HG02973 (cell line): ENCODE measurements around the gene COA7.
"Not testable (repeated sequence)": the region's sequence is repeated elsewhere in the genome, so short reads cannot be mapped to it uniquely, and the experiment has no call there.

ENCODE experiments used
- ATAC-seq: cut with Tn5 transposase; IDR thresholded peaks from one replicate; pipeline ENCODE4 v1.9.1; 2021; ENCODE audit warnings: moderate library complexity; ENCODE audit not compliant: unreplicated experiment

The COA7 gene

GRCh38 chr1:52706941-52707926 lies 9.1 kb upstream of the COA7 start:
- no peak for ATAC-seq

GRCh38 chr1:52706136-52706670 lies 8.1 kb upstream of the COA7 start:
- no peak for ATAC-seq

- peak; percentile 95 for ATAC-seq
Observed at GRCh38 chr1:52702886-52703787, 5.0 kb upstream of the COA7 start.

GRCh38 chr1:52695627-52696026 lies 2.5 kb downstream of the COA7 start:
- no peak for ATAC-seq

- no peak for ATAC-seq
Observed at GRCh38 chr1:52693843-52694242, 4.3 kb downstream of the COA7 start.

GRCh38 chr1:52693351-52693750 lies 4.8 kb downstream of the COA7 start:
- not testable (repeated sequence) for ATAC-seq

- no peak for ATAC-seq
Observed at GRCh38 chr1:52692697-52693096, 5.5 kb downstream of the COA7 start.

- ATAC-seq: no peak
Observed at GRCh38 chr1:52691821-52692220, 6.3 kb downstream of the COA7 start.

- ATAC-seq: no peak
Observed at GRCh38 chr1:52686830-52687229, 11.3 kb downstream of the COA7 start.

GRCh38 chr1:52686261-52686751 lies 11.8 kb downstream of the COA7 start:
- not testable (repeated sequence) for ATAC-seq

GRCh38 chr1:52684545-52684944 lies 13.6 kb downstream of the COA7 start:
- no peak for ATAC-seq

- no peak for ATAC-seq
Observed at GRCh38 chr1:52683367-52683940, 14.7 kb downstream of the COA7 start.

- no peak for ATAC-seq
Observed at GRCh38 chr1:52681136-52681535, 17.0 kb downstream of the COA7 start.

- no peak for ATAC-seq
Observed at GRCh38 chr1:52680353-52680752, 17.8 kb downstream of the COA7 start.

GRCh38 chr1:52679498-52679897 lies 18.6 kb downstream of the COA7 start:
- ATAC-seq: no peak

GRCh38 chr1:52679048-52679447 lies 19.1 kb downstream of the COA7 start:
- ATAC-seq: no peak

GRCh38 chr1:52677076-52677806 lies 20.9 kb downstream of the COA7 start:
- ATAC-seq: no peak

GRCh38 chr1:52676249-52676903 lies 21.8 kb downstream of the COA7 start:
- no peak for ATAC-seq

- ATAC-seq: no peak
Observed at GRCh38 chr1:52674497-52675384, 23.4 kb downstream of the COA7 start.
